ENCODE data around the gene F5.

DNA sequence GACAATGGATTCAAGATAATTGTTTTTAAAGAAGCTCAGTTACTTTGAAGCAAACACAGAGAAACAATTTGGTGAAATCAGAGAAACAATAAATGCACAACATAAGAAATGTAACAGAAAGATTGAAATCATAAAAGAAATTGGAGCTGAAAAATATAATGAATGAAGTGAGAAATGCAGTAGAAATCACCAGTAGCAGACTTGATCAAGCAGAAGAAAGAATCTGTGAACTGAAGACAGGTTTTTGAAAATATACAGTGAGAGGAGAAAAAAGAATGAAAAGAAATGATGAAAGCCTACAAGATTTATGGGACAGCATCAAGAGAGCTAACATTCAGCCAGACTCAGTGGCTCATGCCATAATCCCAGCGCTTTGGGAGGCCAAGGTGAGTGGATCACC lies 47.9 kb upstream of the F5 start:
- TF ChIP-seq POLR2AphosphoS5 (IDR thresholded peaks at IDR 0.05; ENCODE audit: borderline replicate concordance, low read depth, low read length) (no peak), EZH2 (IDR thresholded peaks at IDR 0.05) (no peak)
